NCI-H748 treated with DMSO at 0.1 percent for 48 hours (cell line): Measurements from ENCODE around the gene NKTR.

Experiments used
- DNase-seq: peaks from one replicate; lab custom pipeline; 2025; lab: John Stamatoyannopoulos, UW

The NKTR gene

DNA sequence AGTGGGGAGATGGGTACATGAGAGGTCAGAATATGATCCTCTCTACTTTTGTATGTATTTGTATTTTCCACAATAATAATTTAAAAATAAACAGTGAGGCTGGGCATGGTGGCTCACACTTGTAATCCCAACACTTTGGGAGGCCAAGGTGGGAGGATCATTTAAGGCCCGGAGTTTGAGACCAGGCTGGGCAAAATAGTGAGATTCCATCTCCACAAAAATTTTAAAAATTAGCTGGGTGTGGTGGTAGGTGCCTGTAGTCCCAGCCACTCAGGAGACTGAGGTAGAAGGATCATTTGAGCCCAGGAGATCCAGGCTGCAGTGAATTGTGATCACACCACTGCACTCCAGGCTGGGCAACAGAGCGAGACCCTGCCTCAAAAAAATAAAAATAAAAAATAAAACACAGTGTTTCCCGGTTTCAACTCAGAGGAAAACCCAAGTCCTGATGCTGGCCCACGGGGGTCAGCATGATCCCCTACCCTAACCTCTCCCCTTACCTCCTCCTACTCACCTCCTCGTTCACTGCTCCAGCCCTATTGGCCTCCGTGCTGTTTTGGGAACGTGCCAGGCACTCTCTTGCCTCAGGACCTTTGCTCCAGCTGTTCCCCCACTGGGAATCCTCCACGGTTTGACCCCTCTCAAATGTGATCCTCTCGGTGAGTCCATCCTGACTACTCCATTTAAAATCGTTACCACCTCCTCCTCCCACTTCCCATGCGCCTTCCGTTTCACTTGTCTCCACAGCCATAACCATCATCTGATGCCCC lies 82.0 kb downstream of the NKTR start:
- DNase-seq: no peak

DNA sequence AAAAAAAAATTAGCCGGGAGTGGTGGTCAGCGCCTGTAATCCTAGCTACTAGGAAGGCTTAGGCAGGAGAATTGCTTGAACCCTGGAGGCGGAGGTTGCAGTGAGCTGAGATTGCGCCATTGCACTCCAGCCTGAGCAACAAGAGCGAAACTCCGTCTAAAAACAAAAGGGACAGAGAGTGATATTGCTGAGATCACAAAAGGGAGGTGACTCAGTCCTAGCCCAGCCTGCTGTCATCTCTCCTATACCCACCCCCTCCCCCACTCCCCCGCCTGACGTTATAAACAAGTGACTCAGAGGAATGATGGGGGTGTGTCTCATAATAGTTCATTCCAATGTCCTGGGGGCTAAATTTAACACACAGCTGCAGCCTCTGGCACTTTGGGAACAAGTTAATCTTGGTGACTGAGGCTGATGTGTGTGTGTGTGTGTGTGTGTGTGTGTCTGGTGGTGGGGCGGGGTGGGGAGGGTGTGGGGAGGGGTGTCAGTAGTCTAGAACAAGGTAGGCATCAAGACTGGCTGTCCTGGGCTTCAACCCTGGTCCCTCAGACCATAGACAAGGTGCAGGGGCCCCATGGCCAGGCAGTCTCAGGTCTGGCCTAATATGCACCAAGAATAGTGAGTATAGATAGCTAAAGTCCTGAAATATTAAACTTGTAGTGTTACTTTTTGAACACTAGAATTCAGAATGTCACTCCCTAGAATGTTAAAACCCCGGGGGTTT lies 83.6 kb downstream of the NKTR start:
- no peak for DNase-seq

DNA sequence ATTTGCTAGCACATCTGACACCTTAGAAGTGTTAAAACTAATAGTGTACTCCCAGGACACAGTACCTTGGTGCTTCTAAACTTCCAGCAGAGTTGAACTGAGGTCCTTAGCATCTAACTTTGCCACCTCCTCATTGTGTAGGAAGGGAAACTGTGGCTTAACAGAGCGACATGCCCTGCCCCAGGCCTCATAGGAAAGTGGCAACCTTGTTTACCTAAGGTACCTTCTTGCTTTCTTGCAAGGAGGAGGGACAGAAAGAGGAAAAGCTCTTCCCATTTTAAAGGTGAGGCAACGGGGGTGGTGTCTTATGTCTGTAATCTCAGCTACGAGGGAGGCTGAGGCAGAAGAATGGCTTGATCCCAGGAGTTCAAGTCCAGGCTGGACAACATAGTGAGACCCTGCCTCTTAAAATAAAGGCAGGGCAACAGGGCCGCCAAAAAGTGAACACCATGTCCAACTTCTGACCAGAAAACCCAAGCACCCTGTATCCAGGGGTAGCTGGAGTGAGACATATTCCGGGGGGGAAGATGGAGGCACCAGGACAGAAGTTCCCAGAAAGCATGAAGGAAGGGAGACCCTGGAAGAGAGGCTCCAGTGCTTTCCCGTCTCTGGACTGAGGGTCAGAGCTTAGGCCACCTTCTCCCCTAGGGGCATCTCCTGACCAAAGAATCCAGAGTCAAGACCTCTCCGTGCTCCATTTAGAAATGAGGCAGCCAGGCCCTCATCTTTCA lies 84.3 kb downstream of the NKTR start:
- DNase-seq: no peak

DNA sequence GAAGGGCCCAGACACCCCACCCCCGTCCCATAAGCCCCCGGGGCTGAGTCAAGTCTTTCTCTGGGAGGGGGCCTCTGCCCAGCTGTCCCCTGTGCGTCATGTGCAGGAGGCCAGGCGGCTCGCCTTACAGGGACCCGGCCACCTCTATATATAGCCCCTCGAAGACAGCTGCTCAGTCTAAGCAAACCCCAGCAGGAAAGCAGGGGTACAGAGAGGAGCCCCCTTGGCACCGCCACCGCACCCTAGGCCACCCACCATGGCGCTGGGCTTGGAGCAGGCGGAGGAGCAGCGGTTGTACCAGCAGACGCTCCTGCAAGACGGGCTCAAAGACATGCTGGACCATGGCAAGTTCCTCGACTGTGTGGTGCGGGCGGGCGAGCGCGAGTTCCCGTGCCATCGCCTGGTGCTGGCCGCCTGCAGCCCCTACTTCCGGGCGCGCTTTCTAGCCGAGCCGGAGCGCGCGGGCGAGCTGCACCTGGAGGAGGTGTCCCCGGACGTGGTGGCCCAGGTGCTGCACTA lies 84.9 kb downstream of the NKTR start, which contains the start of gene KLHL40:
Gene KLHL40, plus strand, starts transcription at position 175 of the 519 bp plus-strand sequence. Its CDS starts 82 bp downstream, at position 257.
- no peak for DNase-seq

DNA sequence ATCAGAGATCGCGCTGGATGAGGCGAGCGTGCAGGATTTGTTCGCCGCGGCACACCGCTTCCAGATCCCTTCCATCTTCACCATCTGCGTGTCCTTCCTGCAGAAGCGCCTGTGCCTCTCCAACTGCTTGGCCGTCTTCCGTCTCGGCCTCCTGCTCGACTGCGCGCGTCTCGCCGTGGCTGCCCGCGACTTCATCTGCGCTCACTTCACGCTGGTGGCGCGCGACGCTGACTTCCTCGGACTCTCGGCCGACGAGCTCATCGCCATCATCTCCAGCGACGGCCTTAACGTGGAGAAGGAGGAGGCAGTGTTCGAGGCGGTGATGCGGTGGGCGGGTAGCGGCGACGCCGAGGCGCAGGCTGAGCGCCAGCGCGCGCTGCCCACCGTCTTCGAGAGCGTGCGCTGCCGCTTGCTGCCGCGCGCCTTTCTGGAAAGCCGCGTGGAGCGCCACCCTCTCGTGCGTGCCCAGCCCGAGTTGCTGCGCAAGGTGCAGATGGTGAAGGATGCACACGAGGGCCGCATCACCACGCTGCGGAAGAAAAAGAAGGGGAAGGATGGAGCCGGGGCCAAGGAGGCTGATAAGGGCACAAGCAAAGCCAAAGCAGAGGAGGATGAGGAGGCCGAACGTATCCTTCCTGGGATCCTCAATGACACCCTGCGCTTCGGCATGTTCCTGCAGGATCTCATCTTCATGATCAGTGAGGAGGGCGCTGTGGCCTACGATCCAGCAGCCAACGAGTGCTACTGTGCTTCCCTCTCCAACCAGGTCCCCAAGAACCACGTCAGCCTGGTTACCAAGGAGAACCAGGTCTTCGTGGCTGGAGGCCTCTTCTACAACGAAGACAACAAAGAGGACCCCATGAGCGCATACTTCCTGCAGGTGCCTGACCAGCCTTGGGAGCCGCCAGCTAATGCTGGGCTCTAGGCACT lies 85.7 kb downstream of the NKTR start:
- no peak for DNase-seq

DNA sequence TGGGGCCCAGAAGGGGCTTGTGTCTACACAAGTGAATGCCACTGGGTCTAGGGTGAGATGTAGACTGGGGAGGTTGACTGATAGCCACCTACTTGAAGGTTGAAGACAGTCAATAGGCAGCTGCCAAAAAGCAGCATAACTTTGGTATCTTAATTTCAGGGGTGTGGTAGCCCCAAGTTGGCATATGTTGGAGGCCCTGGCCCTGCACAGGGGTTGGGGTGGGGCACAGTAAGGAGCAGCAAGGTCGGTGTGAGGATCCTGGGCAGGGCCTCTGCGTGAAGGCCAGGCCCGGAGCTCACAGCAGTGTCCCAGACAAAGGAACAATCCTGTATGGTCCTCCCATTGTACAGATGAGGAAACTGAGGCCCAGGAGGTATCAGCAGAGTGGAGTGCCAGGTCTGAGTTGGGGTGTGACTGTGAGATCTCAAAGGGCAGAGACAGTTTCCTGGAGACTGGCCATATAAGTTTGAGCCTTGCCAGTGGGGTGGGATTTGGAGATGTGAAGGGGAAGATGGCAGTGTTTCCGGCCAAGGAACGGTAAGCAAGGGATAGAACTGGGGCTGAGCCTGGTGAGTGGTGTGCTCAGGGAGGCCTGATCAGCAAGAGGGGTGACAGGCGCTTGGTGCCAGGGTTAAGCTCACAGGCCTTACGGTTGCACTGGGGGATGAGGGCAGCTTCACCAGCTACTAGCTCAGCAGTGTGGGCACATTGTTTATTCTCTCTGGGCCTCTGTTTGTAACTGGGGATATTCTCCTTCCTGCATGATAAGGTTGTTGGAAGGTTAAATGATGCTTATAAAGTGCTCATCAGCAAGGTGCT lies 86.6 kb downstream of the NKTR start:
- no peak for DNase-seq

DNA sequence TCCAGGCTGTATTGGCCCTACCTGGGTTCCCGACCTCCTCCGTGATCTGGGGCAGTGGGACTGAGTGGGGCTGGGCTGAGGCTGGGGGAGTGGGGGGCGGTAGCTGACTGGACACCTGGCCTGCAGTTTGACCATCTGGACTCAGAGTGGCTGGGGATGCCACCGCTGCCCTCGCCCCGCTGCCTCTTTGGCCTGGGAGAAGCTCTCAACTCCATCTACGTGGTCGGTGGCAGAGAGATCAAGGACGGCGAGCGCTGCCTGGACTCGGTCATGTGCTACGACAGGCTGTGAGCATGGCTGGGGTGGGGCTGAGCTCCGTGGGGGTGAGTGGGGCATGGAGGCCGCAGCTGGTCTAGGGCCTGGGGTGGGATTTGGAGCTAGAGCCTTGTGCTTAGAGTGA lies 87.5 kb downstream of the NKTR start:
- DNase-seq: no peak

DNA sequence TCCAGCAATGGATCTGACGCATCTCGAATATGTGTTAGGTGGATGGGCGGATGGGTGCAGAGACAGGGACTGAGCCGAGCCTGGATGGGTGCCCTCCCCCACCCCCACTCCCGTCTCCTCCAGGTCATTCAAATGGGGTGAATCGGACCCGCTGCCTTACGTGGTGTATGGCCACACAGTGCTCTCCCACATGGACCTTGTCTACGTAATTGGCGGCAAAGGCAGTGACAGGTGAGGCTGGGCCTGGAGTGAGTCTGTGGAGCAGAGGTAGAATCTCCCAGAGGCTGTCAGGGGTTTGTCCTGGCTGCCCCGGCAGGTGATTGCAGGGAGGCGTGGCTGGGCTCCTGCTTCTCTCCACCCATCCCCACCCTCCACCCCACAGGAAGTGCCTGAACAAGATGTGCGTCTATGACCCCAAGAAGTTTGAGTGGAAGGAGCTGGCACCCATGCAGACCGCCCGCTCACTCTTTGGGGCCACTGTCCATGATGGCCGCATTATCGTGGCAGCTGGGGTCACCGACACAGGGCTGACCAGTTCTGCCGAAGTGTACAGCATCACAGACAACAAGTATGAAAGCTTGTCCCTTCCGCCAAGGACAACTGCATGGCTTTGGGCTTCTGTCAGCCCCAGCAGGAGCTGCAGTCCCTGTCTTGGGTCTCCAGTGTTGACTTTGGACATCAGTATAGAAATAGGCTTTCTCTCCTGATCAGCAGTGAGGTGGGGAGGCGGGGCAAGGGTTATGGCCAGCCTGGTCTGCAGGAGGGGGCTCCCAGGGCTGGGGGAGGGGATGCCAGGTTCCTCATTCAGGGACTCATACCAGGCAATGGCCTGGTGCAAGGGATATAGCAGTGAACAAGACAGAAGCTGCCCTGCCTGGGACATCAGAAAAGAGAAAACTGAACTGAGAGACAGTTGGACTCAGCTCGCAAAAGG lies 88.3 kb downstream of the NKTR start:
- DNase-seq: no peak

DNA sequence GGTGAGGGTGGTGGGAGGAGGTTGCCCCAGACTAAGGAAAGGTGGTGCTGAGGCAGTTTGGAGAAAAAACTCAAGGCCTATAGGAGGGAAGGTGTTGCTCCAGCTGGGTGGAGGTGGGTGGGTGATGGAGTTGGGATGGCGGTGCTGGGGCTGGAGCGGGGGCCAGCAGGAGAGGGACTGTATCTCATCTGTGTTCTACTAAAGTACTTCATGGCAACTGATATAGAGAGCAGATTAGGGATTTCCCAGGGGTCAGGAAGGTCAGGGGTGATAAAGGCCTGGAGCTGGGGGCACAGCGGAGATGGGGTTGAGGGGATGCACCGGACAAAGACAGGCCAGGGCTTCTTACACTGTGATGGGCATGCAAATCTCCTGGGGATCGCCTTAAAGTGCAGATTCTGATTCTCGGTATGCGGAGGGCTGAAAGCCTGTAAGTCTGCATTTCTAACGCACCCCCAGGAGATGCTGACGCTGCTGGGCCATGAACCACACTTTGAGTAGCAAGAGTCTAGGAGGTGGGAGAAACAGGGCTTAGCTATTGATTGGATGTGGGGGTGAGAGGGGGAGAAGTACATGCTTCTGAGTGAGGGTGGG lies 89.0 kb downstream of the NKTR start:
- no peak for DNase-seq

DNA sequence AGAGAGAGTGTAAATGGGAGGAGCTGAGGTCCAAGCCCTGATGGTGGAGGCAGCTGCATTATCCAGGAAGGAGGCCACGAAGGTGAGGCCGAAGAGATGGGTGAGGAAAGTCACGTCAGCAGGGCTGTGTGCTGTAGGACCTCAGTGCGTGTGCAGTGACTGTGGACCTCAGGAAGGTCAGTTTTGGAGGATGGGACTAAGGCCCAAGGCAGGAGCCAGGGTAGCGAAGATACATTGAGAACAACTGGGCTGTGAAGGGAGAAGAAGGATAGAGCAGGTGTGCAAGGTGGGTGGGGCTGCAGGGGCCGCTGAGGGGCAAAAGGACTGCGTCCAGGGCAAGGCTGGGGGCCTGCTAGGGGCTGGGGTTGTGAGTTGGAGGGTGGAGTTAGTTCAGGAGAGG lies 89.7 kb downstream of the NKTR start:
- DNase-seq: no peak

DNA sequence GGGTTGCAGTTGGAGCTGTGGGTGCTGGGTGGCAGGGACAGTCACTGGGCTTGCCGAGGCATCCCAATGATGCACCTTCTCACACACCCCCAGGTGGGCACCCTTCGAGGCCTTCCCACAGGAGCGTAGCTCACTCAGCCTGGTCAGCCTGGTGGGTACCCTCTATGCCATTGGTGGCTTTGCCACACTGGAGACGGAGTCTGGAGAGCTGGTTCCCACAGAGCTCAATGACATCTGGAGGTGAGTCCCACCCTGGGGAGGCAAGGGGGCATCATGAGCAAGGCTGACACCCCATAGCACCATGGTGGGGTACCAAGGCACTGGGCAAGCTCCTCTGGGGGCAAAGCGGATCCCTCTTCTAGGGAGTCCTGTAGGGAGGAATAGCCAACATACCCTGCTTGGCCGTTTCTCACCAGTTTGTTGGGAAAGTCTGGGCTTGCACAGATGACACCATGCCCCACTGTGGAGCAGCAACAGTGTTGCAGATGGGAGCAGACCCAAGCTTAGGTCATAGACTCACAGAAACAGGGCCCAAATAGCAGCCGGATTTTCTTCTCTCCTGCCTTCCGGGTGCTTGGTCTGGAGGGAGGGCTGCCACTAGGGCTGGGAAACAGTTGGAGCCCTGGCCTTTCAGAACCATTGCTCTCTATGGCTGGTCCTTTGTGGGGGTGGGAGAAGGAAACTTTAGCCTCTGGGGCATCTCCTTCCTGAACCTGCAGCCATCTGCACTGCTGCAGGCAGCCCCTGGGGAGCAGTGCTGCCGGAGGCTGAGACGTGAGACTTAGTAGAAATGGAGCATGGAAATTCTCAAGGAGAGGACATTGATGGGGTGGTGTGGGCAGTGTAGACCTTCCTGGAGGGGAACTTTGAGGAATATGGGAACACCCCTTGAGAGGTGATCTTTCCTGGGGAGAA lies 90.5 kb downstream of the NKTR start:
- no peak for DNase-seq

DNA sequence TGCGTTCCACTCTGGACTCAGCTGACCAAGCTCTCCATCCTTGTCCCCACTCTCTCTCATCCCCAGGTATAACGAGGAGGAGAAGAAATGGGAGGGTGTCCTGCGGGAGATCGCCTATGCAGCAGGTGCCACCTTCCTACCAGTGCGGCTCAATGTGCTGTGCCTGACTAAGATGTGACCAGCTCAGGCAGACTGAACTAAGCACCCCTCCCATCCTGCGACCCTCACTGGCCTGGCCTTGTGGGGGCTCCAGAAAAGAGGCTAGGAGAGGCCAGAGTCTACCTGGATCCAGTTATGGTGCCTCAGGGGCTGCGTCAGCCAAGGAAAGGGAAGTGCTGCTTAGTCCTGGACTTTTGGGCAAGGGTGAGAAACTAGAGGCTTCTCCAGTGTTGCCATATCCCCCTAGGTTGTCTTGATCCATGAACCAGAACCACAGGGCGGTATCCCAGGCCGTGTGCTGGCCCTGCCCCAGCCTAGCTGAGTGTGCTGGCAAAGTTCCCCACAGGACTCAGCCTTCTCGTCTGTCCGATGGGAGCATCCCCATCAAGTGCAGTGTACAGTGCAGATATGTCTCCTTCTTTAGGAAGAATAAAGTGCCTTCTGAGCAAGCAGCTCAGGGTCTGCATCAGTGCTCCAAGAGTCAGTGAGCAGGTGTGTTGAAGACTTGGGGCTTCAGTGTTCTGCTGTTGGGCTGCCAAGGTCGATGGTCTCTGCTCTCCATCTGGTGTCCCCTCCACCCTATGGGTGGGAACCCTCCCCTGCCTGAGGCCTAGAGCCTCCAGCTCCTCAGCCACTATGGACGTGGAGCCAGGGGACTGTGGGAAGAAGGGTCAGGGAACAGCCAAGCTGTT lies 91.6 kb downstream of the NKTR start:
- DNase-seq: no peak

DNA sequence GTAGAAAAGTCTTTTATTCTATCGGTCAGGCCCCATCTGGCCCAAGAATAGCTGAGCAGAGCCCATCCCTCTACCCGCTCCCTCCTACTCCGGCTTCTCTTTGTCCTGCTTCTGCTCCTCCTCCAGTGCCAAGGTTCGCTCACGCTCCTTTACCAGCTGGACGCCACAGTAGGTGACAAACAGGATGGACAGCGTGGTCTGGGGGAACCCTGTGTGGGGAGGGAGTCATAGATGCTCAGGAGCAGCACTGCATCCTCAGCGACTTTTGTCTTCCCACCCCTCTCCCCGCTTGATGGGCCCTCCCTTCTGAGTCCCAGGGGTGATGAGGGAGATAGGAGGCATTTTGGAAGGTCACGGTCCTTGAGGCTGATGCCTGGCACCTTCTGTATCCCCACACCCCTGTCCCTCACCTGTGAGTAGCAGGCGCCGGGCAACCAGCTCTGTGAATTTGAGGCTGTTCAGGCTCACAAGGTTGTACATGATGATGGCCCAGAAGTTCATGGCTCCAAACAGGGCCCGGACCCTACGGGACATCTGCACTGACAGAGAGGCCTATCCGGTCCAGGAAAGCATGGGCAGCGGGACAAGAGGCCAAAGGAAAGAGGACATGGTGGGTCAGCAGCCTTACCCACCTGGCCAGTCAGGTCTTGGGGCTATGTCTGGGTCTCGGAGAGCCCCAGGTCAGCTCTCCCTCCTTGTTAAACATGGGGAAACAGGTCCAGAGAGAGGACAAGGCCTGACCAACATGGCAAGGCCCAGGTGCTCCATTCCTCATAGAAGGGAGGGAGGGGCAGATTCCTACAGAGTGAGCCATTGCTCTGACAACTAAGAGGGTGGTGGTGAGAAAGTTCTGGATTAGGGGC lies 92.4 kb downstream of the NKTR start:
- no peak for DNase-seq

DNA sequence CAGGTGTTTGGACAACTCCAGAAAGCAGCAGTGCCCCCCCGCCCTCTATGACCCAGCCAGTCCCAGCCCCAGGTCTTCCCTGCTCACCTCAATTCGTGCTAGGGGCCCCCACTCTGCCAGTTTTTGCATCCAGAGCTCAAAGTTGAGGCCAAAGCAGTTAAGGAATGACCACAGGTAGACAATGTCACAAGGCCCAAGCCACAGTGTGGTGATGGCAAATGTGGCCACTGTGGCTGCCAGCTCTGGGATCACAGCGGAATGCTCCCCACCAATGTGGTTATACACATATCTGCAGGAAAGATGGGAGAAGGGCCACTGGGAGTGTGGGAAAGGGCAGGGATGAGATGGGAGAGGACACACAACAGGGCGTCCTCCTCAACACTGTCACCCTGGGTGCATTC lies 93.0 kb downstream of the NKTR start:
- no peak for DNase-seq

DNA sequence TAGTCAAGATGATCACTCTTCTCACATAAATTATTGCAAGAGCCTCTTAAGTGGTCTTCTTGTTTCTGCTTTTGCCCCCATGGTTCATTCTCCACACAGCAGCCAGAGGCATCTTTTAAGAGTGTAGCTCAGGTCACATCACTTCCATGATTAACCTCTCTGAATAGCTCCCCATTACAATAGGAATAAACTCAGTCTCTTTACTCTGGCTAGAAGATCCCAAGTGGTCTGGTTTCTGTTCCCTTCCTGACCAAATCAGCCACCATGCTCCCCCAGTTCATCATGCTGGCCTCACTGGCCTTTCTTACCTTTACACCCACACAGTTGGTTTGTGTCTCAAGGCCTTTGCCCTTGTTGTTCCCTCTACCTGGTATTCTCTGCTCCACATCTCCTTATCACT lies 93.9 kb downstream of the NKTR start:
- DNase-seq: no peak
